Measurements from ENCODE around the gene ANO8.

DNA sequence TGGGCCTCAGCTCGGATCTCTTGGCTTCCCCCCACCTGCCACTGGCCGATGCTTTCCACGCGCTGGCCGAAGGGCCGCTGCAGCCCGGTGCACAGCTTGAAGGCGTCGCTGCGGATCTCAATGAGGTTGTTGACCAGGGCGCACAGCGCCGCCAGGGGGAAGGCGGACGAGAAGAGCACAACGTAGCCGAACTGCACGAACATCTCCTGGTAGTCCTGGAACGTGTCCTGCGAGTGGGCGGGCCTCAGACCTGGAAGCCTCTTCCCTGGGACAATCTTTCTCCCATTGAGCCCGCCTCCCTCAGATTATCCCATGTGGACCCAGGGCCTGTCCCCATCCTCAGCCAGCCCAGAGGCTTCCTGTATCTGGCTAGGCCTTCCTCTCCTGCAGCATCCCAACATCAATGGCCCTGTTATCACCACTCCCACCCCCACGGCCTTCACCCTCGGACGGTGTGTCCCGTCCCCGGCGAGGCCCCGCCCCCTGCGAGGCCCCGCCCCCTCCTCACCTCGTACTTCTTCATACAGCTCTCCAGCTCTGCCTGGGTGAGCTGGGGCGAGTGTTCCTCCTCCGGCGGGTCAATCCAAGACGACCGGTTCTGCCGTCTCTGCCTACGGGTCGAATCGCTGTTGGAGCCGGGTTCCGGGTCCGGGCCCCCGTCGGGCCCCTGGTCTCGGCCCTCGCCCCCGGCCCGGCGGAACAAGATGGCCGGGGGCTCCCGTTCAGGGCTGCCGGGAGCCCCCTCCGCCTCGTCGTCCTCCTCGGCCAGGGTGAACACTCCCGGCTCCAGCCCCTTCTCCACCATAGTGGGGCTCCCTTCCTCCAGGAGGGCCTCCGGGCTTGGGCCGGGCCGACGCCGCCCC is 6.8 kb downstream of the ANO8 start:
- TF ChIP-seq, protein P1, sequence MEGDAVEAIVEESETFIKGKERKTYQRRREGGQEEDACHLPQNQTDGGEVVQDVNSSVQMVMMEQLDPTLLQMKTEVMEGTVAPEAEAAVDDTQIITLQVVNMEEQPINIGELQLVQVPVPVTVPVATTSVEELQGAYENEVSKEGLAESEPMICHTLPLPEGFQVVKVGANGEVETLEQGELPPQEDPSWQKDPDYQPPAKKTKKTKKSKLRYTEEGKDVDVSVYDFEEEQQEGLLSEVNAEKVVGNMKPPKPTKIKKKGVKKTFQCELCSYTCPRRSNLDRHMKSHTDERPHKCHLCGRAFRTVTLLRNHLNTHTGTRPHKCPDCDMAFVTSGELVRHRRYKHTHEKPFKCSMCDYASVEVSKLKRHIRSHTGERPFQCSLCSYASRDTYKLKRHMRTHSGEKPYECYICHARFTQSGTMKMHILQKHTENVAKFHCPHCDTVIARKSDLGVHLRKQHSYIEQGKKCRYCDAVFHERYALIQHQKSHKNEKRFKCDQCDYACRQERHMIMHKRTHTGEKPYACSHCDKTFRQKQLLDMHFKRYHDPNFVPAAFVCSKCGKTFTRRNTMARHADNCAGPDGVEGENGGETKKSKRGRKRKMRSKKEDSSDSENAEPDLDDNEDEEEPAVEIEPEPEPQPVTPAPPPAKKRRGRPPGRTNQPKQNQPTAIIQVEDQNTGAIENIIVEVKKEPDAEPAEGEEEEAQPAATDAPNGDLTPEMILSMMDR (conservative IDR thresholded peaks at IDR 0.05; ENCODE audit: low read depth, low read length) = no peak
- TF ChIP-seq EZH2 (IDR thresholded peaks at IDR 0.05; ENCODE audit: low read length, unreplicated experiment) (no peak), EZH2phosphoT487 (IDR thresholded peaks at IDR 0.05; ENCODE audit: borderline replicate concordance, low read length) (no peak)
